K562 (cell line): ENCODE results near the gene BCR. TPM values are rescaled to one million over a fixed set of nuclear protein-coding genes. Genes with fewer than 3 reads are reported as not detected.

ENCODE experiments used
- ATAC-seq: fragments of 200-7000 bp; cut with Tn5 transposase; 3 replicates; pipeline ENCODE4 v1.9.1; 2020; ENCODE audit warnings: moderate library complexity
- BruUV-seq: library from RNA; stranded (reverse); fragments of 400-500 nt; replicated peaks from 2 replicates; lab custom pipeline; 2021; lab: Mats Ljungman, UMichigan
- CTCF ChIA-PET: fragments of 300-600 bp; formaldehyde crosslinking; extraction: SDS; loops from one replicate; lab custom pipeline; 2021; ENCODE audit warnings: low intra/inter-chr PET ratio; lab: Yijun Ruan, JAX
- POLR2A ChIA-PET: fragments of 300-600, 350-650 bp; sonication (Branson Sonifier 250); formaldehyde crosslinking; extraction: SDS; loops from one replicate; lab custom pipeline; 2021; ENCODE audit warnings: antibody characterized with exemption, inconsistent platforms; lab: Yijun Ruan, JAX
- DNase-seq, 4 experiments: peaks; one replicate each; pipeline versions ENCODE4 v3.0.0 to v3.0.0-alpha.2; 2011 to 2018; ENCODE audit warnings: low spot score in 3 of 4, mixed read lengths in 3 of 4; ENCODE audit errors: extremely low read depth in 1 of 4
- FAIRE-seq: peaks from 2 replicates; lab custom pipeline; 2011; peaks lifted over from hg19 to GRCh38; lab: Jason Lieb, UNC
- H2AFZ ChIP-seq: 2 replicates; pipeline ENCODE4 v1.6.0; 2011; ENCODE audit warnings: low read depth, low read length, control low read depth, inconsistent platforms
- H3K27ac ChIP-seq: fragments of 200-600 bp; 3 replicates; pipeline ENCODE4 v1.8.0; 2011; ENCODE audit warnings: low read depth, mild to moderate bottlenecking, control low read depth, inconsistent platforms, low read length, moderate library complexity, mixed read lengths; ENCODE audit errors: extremely low read depth
- H3K27me3 ChIP-seq, 2 experiments: fragments of 300-600 bp in 1 of 2; 2 replicates in 1 of 2; 3 replicates in 1 of 2; pipeline versions ENCODE4 v1.6.0 to v1.8.0; 2011; ENCODE audit warnings: inconsistent platforms in 2 of 2, low read length in 2 of 2, mild to moderate bottlenecking in 1 of 2, mixed read lengths in 1 of 2, moderate library complexity in 1 of 2; ENCODE audit not compliant: control insufficient read depth in 2 of 2, insufficient read depth in 2 of 2
- H3K36me3 ChIP-seq: fragments of 300-600 bp; 3 replicates; pipeline ENCODE4 v1.8.0; 2011; ENCODE audit warnings: mild to moderate bottlenecking, low read length, inconsistent platforms; ENCODE audit not compliant: control insufficient read depth, insufficient read depth
- H3K4me1 ChIP-seq, 2 experiments: fragments of 200-600 bp in 1 of 2; replicated peaks in 1 of 2; 2 replicates in 1 of 2; 3 replicates in 1 of 2; pipeline versions ENCODE4 v1.5.1 to v1.8.0; 2011; ENCODE audit warnings: inconsistent platforms in 2 of 2, low read length in 2 of 2, mild to moderate bottlenecking in 1 of 2, mixed read lengths in 1 of 2, moderate library complexity in 1 of 2; ENCODE audit not compliant: control insufficient read depth in 2 of 2, insufficient read depth in 2 of 2
- H3K4me2 ChIP-seq: 2 replicates; pipeline ENCODE4 v1.6.1; 2011; ENCODE audit warnings: low read length, control low read depth, inconsistent platforms, mixed read lengths; ENCODE audit not compliant: insufficient read depth
- H3K4me3 ChIP-seq: fragments of 200-600 bp; sonication (generic), shearing (Covaris generic); 2 replicates; pipeline ENCODE4 v1.5.1; 2016; ENCODE audit warnings: control low read depth, inconsistent platforms
- H3K79me2 ChIP-seq: fragments of 200-600 bp; 3 replicates; pipeline ENCODE4 v1.8.0; 2011; ENCODE audit warnings: low read length, inconsistent platforms; ENCODE audit not compliant: control insufficient read depth, insufficient read depth
- H3K9ac ChIP-seq, 2 experiments: 2 replicates each; pipeline versions ENCODE4 v1.6.0 to v1.6.1; 2011; ENCODE audit warnings: low read depth in 2 of 2, low read length in 2 of 2, control low read depth in 1 of 2, inconsistent platforms in 1 of 2, mild to moderate bottlenecking in 1 of 2, mixed read lengths in 1 of 2; ENCODE audit not compliant: insufficient read depth in 1 of 2
- H3K9me1 ChIP-seq: one replicate; pipeline ENCODE4 v1.6.0; 2011; ENCODE audit warnings: inconsistent platforms, mild to moderate bottlenecking, low read length, moderate library complexity; ENCODE audit not compliant: control insufficient read depth, insufficient read depth
- H3K9me3 ChIP-seq: replicated peaks from 2 replicates; pipeline ENCODE4 v1.5.1; 2011; ENCODE audit warnings: low read depth, low read length, inconsistent platforms; ENCODE audit not compliant: control insufficient read depth, insufficient read depth
- H4K20me1 ChIP-seq: replicated peaks from 2 replicates; pipeline ENCODE4 v1.6.1; 2011; ENCODE audit warnings: low read length, inconsistent platforms, mixed read lengths; ENCODE audit not compliant: control insufficient read depth, insufficient read depth
- DEAF1 ChIP-seq: fragments of 450-650 bp; formaldehyde crosslinking; IDR thresholded peaks from 2 replicates; pipeline ENCODE4 v1.4.0; 2020; ENCODE audit warnings: mild to moderate bottlenecking, moderate library complexity
- EZH2 ChIP-seq: IDR thresholded peaks from 2 replicates; pipeline ENCODE4 v1.6.1; 2012; ENCODE audit warnings: low read depth, mild to moderate bottlenecking, inconsistent platforms, low read length, borderline replicate concordance
- FOXJ2 ChIP-seq: fragments of 200-800 bp; sonication (Bioruptor generic); IDR thresholded peaks from 2 replicates; pipeline ENCODE4 v1.6.1; 2016; ENCODE audit warnings: missing genetic modification characterization, missing compliant biosample characterization
- GABPB1 ChIP-seq: sonication (generic); formaldehyde crosslinking; IDR thresholded peaks from 2 replicates; pipeline ENCODE4 v1.8.0; 2022; ENCODE audit warnings: mild to moderate bottlenecking, missing genetic modification reagents
- KAT7 ChIP-seq: sonication (generic); formaldehyde crosslinking; IDR thresholded peaks from 2 replicates; pipeline ENCODE4 v1.8.0; 2022; ENCODE audit warnings: missing genetic modification reagents, mild to moderate bottlenecking, borderline replicate concordance
- LEF1 ChIP-seq: fragments of 450-650 bp; IDR thresholded peaks from 2 replicates; pipeline ENCODE4 v1.6.1; 2016; ENCODE audit warnings: mild to moderate bottlenecking
- RCOR1 ChIP-seq, 2 experiments: IDR thresholded peaks; 2 replicates each; pipeline ENCODE4 v1.6.1; 2012; ENCODE audit warnings: low read depth in 2 of 2, low read length in 2 of 2, borderline replicate concordance in 1 of 2, improper control_type of control experiment in 1 of 2
- SNIP1 ChIP-seq: fragments of 450-650 bp; IDR thresholded peaks from 2 replicates; pipeline ENCODE4 v1.7.1; 2017; ENCODE audit warnings: low read depth, mild to moderate bottlenecking
- WGBS: fragments of 100-300 bp; shearing (Covaris generic); methylation state at CpG from one replicate; pipeline ENCODE4 v1.1.6; 2016; ENCODE audit warnings: low coverage, mixed read lengths; ENCODE audit not compliant: insufficient coverage; ENCODE audit errors: missing lambda C conversion rate; 5-methylcytosine and 5-hydroxymethylcytosine counted together
- in situ Hi-C: fragments of 300-500 bp; cut with MboI; formaldehyde crosslinking; loops from 4 replicates; pipeline ENCODE4 v1.15.0; 2018; ENCODE audit warnings: inconsistent platforms, mixed read lengths
- intact Hi-C: fragments of 100-400 bp; cut with micrococcal nuclease; formaldehyde crosslinking; loops from 2 replicates; pipeline ENCODE4 v1.14.2; 2022
- polyA plus RNA-seq, 8 experiments: library from polyadenylated mRNA; depleted of rRNA in 4 of 8; stranded (reverse) in 5 of 8; unstranded in 3 of 8; fragments of >200 nt; fragmentation: Nextera tagmentation in 2 of 8; fragmentation: Illumina TruSeq in 1 of 8; extraction: Ambion mirVana in 2 of 8; extraction: Trizol in 1 of 8; gene quantifications; 2 replicates each; pipeline versions ENCODE4 v1.2.1 to v1.2.3, GENCODE V29; 2011 to 2014; ENCODE audit warnings: inconsistent platforms in 1 of 8, missing spikeins in 1 of 8
- total RNA-seq, 7 experiments: library from RNA; depleted of rRNA in 6 of 7; stranded (reverse); fragments of >200 nt in 6 of 7; fragmentation: Illumina TruSeq in 2 of 7; extraction: Trizol in 2 of 7; gene quantifications; 2 replicates each; pipeline versions ENCODE4 v1.2.1 to v1.2.3, GENCODE V29; 2011 to 2021; ENCODE audit warnings: low replicate concordance in 1 of 7

The BCR gene
- total and polyA plus RNA-seq, 9 of the 15 experiments (the other 6 are each of a cell fraction or from before 2014, with no cell fraction given), result 0.41 to 150 (median 45.6) TPM

- intact Hi-C loops, result no loop called here
- ATAC-seq, result no peak
- Histone ChIP-seq H3K79me2 (no peaks in the 10 kb centered on the region), H3K9ac (no peak overlapping the region), H2AFZ (no peak overlapping the region), H3K9me1 (no peaks in the 10 kb centered on the region), H3K27me3 (no peaks in the 10 kb centered on the region; a peak in 2 of 5 replicates), H3K4me1 (no peaks in the 10 kb centered on the region), H3K36me3 (no peaks in the 10 kb centered on the region), H3K27ac (no peak overlapping the region), H3K9me3 (no peaks in the 10 kb centered on the region), H4K20me1 (no peaks in the 10 kb centered on the region), H3K4me3 (no peak overlapping the region), H3K4me2 (no peak overlapping the region)
- in situ Hi-C loops, result no loop called here
- DNase-seq, result no peak
- ChIA-PET CTCF (no interaction called here), POLR2A (no interaction called here)
- WGBS, result 0% methylated on average over 1 of the region's 1 CpG
- TF ChIP-seq SNIP1 (no peak), EZH2 (no peak), RCOR1 (IDR thresholded peaks at IDR 0.05; ENCODE audit: borderline replicate concordance in 1 of 2, low read depth in 2 of 2, low read length in 2 of 2) (no peak), KAT7 (CRISPR knock-in tag) (no peak), GABPB1 (CRISPR knock-in tag) (no peak), LEF1 (no peak), FOXJ2 (tag) (no peak), DEAF1 (CRISPR knock-in tag) (no peak)
- no peak for FAIRE-seq
- no TSS peak for BruUV-seq
Observed at GRCh38 chr22:23353004-23353403, 172.7 kb downstream of the BCR start.
